Measurements from ENCODE around the gene AARS2.

GRCh38 chr6:44307217-44307616 is 5.9 kb downstream of the AARS2 start:
- TF ChIP-seq, protein P1, sequence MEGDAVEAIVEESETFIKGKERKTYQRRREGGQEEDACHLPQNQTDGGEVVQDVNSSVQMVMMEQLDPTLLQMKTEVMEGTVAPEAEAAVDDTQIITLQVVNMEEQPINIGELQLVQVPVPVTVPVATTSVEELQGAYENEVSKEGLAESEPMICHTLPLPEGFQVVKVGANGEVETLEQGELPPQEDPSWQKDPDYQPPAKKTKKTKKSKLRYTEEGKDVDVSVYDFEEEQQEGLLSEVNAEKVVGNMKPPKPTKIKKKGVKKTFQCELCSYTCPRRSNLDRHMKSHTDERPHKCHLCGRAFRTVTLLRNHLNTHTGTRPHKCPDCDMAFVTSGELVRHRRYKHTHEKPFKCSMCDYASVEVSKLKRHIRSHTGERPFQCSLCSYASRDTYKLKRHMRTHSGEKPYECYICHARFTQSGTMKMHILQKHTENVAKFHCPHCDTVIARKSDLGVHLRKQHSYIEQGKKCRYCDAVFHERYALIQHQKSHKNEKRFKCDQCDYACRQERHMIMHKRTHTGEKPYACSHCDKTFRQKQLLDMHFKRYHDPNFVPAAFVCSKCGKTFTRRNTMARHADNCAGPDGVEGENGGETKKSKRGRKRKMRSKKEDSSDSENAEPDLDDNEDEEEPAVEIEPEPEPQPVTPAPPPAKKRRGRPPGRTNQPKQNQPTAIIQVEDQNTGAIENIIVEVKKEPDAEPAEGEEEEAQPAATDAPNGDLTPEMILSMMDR (IDR thresholded peaks at IDR 0.05 in 2 of 3, conservative IDR thresholded peaks at IDR 0.05 in 1 of 3; ENCODE audit: control insufficient read depth in 2 of 3, extremely low read depth in 1 of 3, insufficient read depth in 1 of 3, low read depth in 3 of 3, low read length in 3 of 3) = no peak
- TF ChIP-seq JUND (IDR thresholded peaks at IDR 0.05; ENCODE audit: low read depth, low read length) = no peak
- no peak for TF ChIP-seq EP300 (IDR thresholded peaks at IDR 0.05; ENCODE audit: borderline replicate concordance in 1 of 2, control insufficient read depth in 1 of 2, low read depth in 2 of 2, low read length in 2 of 2)
- no peak for TF ChIP-seq TBL1XR1 (IDR thresholded peaks at IDR 0.05; ENCODE audit: low read depth, low read length)
- no peak for TF ChIP-seq CHD2 (IDR thresholded peaks at IDR 0.05; ENCODE audit: borderline replicate concordance, low read depth, low read length)
- TF ChIP-seq STAT1 (conservative IDR thresholded peaks at IDR 0.05) = no peak
- TF ChIP-seq EZH2 (IDR thresholded peaks at IDR 0.05; ENCODE audit: borderline replicate concordance, control insufficient read depth, low read depth, low read length) = no peak
- no peak for TF ChIP-seq CREM (IDR thresholded peaks at IDR 0.05; ENCODE audit: low read depth)
